Ovary (tissue), 9 donors: ENCODE data around the gene RCN2. TPM values are rescaled to one million over a fixed set of nuclear protein-coding genes. Genes with fewer than 3 reads are reported as not detected.
"Not testable (repeated sequence)": the region's sequence is repeated elsewhere in the genome, so short reads cannot be mapped to it uniquely, and the experiment has no call there.

Experiments
- DNase-seq, 5 donors: peaks; one replicate each; pipeline ENCODE4 v3.0.0-alpha.2; 2019 to 2020
- H3K27ac ChIP-seq, 2 donors: fragments of 200-600 bp; one replicate each; pipeline versions ENCODE4 v1.5.1 to v1.8.0; 2019 to 2022
- H3K27me3 ChIP-seq: fragments of 200-600 bp; one replicate; pipeline ENCODE4 v1.8.0; 2022
- H3K36me3 ChIP-seq: fragments of 200-600 bp; sonication (generic); one replicate; pipeline ENCODE4 v1.5.1; 2019
- H3K4me1 ChIP-seq: one replicate; pipeline ENCODE4 v1.8.1; 2013; ENCODE audit warnings: mild to moderate bottlenecking, moderate library complexity; ENCODE audit not compliant: insufficient read depth
- H3K4me3 ChIP-seq: fragments of 200-600 bp; sonication (generic); one replicate; pipeline ENCODE4 v1.5.1; 2017
- H3K9me3 ChIP-seq, 2 donors: fragments of 200-600 bp in 1 of 2; sonication (generic) in 1 of 2; one replicate each; pipeline versions ENCODE4 v1.5.1 to v1.8.1; 2013 to 2019; ENCODE audit warnings: mild to moderate bottlenecking in 1 of 2, moderate library complexity in 1 of 2
- CTCF ChIP-seq, 3 donors: fragments of 450-650 bp in 2 of 3; fragments of 200-600 bp in 1 of 3; IDR thresholded peaks; one replicate each; pipeline versions ENCODE4 v1.5.1 to v1.8.0; 2016 to 2022; ENCODE audit warnings: antibody characterized with exemption in 3 of 3, mild to moderate bottlenecking in 1 of 3
- EP300 ChIP-seq: sonication (generic); formaldehyde crosslinking; IDR thresholded peaks from one replicate; pipeline ENCODE4 v1.6.1; 2017; ENCODE audit warnings: antibody characterized with exemption
- POLR2A ChIP-seq: fragments of 450-650 bp; IDR thresholded peaks from one replicate; pipeline ENCODE4 v1.6.1; 2017; ENCODE audit warnings: antibody characterized with exemption, mild to moderate bottlenecking, moderate library complexity
- WGBS, 3 donors: extraction: QIAGEN DNeasy Blood & Tissue Kit in 1 of 3; methylation state at CpG; one replicate each; pipeline versions ENCODE4 v1.1.5 to v1.1.7; 2013 to 2017; 5-methylcytosine and 5-hydroxymethylcytosine counted together
- intact Hi-C, 4 donors: fragments of 100-400 bp; cut with DNase I; formaldehyde crosslinking; loops; one replicate each; pipeline versions ENCODE4 v1.11.0 to v1.15.1; 2022 to 2023
- polyA plus RNA-seq, 2 donors: library from polyadenylated mRNA; stranded (reverse); fragments of 200-250 nt in 1 of 2; fragments of 350-450 nt in 1 of 2; fragmentation: Illumina TruSeq in 1 of 2; extraction: RNeasy Lipid Tissue Mini Kit (QIAGEN cat#74804) in 1 of 2; gene quantifications; one replicate each; pipeline ENCODE4 v1.2.3, GENCODE V29; 2013 to 2014
- total RNA-seq, 7 donors: library from RNA; depleted of rRNA in 2 of 7; stranded (reverse); fragments of >200 nt in 2 of 7; fragmentation: NEBNext Ultra II Directional in 3 of 7; extraction: Animal tissue kit (Norgen Biotek cat#: 25700) in 3 of 7; gene quantifications; one replicate each; pipeline versions ENCODE4 v1.1.0 to v1.2.4, GENCODE V29; 2016 to 2023
- donor health status: DM: no; HTN: no; CAD: no; lungs with moderate emphysema.
- donor health status: DM: no; HTN: no; CAD: no.
- donor health status: Bipolar disorder and iron deficiency.
- donor health status: DM: yes; HTN: yes; CAD: no.
- donor health status: DM: no; HTN: no; CAD: no.
- donor health status: DM: yes; HTN: yes; CAD: no.

Gene RCN2
- total and polyA plus RNA-seq, 9 donors, result 31.7 to 69.2 (median 47.8) TPM

DNA sequence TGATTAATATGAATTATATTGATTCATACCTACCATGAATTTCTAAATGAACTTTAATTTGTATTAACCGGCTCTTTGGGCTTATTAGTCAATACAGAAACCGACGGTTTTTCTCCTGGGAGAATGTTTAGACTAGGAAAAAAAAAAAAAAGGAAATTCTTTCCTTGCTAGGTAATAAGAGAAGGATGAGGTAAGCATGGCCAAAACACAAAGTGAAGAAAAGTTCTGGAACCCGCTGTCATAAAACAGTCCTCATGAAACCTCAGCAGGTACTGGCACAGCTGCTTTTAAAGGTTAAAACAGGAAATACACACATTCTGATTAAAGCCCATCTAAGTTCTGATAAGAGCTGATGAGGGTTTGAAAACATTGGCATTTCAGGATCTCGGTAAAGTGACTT is 32.6 kb downstream of the RCN2 start:
- peaks cover 12% of the 10 kb centered on the region for H3K4me1 ChIP-seq
- no peak overlapping the region for H3K4me3 ChIP-seq
- no peak for DNase-seq
- intact Hi-C loops, result no loop called here
- H3K36me3 ChIP-seq, result no peaks in the 10 kb centered on the region
- H3K27me3 ChIP-seq, result no peaks in the 10 kb centered on the region
- no peaks in the 10 kb centered on the region for H3K9me3 ChIP-seq
- H3K27ac ChIP-seq, result no peak overlapping the region
- TF ChIP-seq EP300 (no peak), POLR2A (no peak), CTCF (IDR thresholded peaks at IDR 0.05) (no peak)
- WGBS, 3 donors, result 12 to 20% (median 17%) methylated on average over 5 of the region's 5 CpGs

- H3K27ac ChIP-seq, H3K27me3 ChIP-seq, intact Hi-C loops, H3K36me3 ChIP-seq, H3K4me3 ChIP-seq, DNase-seq, H3K9me3 ChIP-seq: not testable (repeated sequence)
- H3K4me1 ChIP-seq, result peaks cover 12% of the 10 kb centered on the region
- 85 to 88% (median 86%) methylated on average over 7 of the region's 7 CpGs for WGBS, 3 donors
Measured at GRCh38 chr15:76966051-76966450, 34.5 kb downstream of the RCN2 start.

- Histone ChIP-seq H3K9me3 (no peaks in the 10 kb centered on the region), H3K4me1 (peaks cover 10% of the 10 kb centered on the region), H3K4me3 (no peak overlapping the region), H3K36me3 (no peaks in the 10 kb centered on the region), H3K27me3 (no peaks in the 10 kb centered on the region), H3K27ac (peak overlapping the region in 1 of 2 donors; percentile 51)
- WGBS, 3 donors, result 19 to 21% (median 21%) methylated on average over 4 of the region's 4 CpGs
- TF ChIP-seq POLR2A (no peak), CTCF (IDR thresholded peaks at IDR 0.05) (no peak), EP300 (no peak)
- intact Hi-C loops, result no loop called here
- DNase-seq, result no peak
Measured at GRCh38 chr15:76967067-76967466, 35.5 kb downstream of the RCN2 start.

DNA sequence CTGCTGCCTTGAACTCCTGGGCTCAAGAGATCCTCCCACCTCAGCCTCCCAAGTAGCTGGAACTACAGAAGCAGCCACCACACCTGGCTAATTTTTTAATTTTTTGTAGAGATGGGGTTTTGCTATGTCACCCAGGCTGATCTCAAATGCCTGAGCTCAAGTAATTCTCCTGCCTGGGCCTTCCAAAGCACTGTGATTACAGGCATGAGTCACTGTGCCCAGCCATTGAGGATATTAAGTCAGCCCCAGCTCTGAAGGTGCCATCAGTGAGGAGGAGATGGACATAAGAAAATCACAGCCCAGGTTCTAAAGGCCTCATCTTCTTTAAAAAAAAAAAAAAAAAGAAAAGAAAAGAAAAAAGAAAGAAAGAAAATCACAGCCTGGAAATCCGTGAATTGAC is 36.8 kb downstream of the RCN2 start:
- peaks cover 12% of the 10 kb centered on the region for H3K4me1 ChIP-seq
- H3K9me3 ChIP-seq, result no peaks in the 10 kb centered on the region
- no peak overlapping the region for H3K4me3 ChIP-seq
- H3K27me3 ChIP-seq, result no peaks in the 10 kb centered on the region
- 76 to 83% (median 80%) methylated on average over 1 of the region's 1 CpG for WGBS, 3 donors
- TF ChIP-seq CTCF (IDR thresholded peaks at IDR 0.05) (no peak), POLR2A (no peak), EP300 (no peak)
- no peak for DNase-seq
- H3K27ac ChIP-seq, result peak overlapping the region in 1 of 2 donors; percentile 51
- H3K36me3 ChIP-seq, result no peaks in the 10 kb centered on the region
- intact Hi-C loops, result no loop called here

DNA sequence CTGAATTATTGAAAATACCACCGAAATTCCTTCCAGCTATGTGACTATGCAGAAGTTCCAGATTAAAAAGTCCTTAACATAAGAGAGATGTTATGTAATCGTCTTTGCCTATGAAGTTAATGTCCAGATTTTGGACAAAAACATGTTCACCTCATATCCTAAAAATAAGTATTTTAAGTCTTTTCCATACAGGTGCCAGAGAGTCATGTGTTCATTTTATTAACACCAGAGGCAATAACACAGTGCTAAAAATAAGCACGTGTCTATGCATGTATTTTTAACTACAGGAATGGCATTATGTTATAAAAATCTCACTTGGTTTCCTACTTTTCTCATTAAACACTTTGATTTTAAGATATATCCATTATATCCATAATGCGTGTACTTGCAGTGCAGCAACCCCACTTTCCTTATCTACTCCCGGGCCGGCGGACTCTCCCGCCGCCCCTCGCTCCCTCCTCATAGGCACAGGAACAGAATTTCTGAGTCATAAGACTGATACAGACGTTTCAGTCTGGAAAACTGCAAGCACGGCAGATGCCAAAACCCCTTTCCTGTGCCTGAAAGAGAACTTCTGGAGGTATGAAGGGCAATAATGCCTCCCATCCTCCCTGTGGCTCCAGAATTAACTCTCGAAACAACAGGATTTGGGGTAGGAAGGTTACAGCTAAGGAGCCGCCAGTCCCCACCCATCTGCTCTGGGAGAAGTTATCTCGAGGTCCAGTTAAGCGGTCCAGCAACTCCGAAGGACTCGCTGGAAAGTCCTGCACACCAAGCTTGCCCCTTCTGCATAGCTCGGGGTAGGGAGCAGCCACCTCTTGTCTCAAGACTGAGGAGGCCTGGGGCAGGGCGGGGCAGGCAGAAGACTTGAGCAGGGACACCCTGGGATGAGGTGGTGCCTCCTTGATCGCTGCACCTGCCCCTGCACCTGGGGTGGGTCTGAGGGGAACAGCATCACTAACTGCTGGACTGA is 41.1 kb downstream of the RCN2 start:
- H3K9me3 ChIP-seq, result no peaks in the 10 kb centered on the region
- no peaks in the 10 kb centered on the region for H3K27me3 ChIP-seq
- no peak for TF ChIP-seq CTCF (IDR thresholded peaks at IDR 0.05)
- no peak for TF ChIP-seq EP300
- no peak for TF ChIP-seq POLR2A
- H3K27ac ChIP-seq, result peak overlapping the region in 1 of 2 donors; percentile 49
- peak overlapping the region; percentile 21 for H3K4me3 ChIP-seq
- DNase-seq, result peak; percentile 60 to 68 (median 64)
- no peaks in the 10 kb centered on the region for H3K36me3 ChIP-seq
- intact Hi-C loops, result no loop called here
- peaks cover 7% of the 10 kb centered on the region for H3K4me1 ChIP-seq
- 11 to 16% (median 14%) methylated on average over 21 of the region's 21 CpGs for WGBS, 3 donors
